Esophagus squamous epithelium (tissue), 4 donors: ENCODE results near the gene SPA17.

Experiments used
- CTCF ChIP-seq, 6 experiments: fragments of 450-650 bp in 4 of 6; fragments of 200-600 bp in 2 of 6; sonication (generic) in 2 of 6; IDR thresholded peaks; one replicate each; pipeline ENCODE4 v1.5.1; 2016 to 2019; ENCODE audit warnings: antibody characterized with exemption in 6 of 6, mild to moderate bottlenecking in 4 of 6, moderate library complexity in 4 of 6
- POLR2A ChIP-seq, 4 donors: fragments of 450-650 bp; IDR thresholded peaks; one replicate each; pipeline ENCODE4 v1.6.1; 2017; ENCODE audit warnings: antibody characterized with exemption in 4 of 4, mild to moderate bottlenecking in 4 of 4, moderate library complexity in 3 of 4

GRCh38 chr11:124670732-124671131 lies 3.0 kb upstream of the SPA17 start:
- no peak for TF ChIP-seq POLR2A (IDR thresholded peaks at IDR 0.05)
- no peak for TF ChIP-seq CTCF (IDR thresholded peaks at IDR 0.05)
